ENCODE results near the gene TMEM18.

DNA sequence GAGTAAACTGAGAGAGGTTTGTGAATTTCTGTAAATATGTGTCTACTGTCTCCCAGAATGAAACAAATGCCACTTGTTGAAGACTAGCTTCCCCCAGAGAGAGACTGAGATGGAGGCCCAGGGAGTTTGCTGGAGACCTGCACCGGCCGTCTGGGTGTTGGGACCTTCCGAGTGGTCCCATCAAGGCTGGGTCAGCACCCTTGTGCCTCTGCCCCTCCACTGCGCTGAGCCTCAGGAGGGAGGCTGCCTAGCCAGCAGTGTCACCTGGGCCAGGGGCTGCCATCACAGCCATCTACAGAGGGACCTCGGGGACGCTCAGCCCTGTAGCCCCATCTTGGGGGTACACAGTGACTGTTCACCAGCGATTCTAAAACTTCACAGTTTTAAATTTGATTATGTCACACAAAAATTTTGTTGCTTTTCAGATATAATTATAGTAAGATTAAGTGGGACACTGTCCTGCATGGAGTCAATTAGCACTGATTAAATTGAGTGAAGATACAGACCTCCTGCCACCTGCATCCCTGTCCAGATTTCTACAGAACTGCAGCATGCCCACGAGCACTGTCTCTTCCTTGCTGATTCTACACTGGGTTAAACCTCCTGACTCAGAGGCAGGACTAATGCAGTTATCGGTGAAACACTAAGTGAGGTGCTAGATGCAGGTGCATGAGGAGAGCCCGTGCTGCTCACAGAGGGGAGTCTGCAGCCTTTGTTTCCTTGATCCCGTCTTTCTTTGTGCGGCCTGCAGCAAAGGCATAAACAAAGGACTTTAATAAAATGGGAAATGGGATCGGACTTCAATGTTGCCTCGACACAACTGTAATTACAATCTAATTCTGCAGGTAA lies 50.5 kb downstream of the TMEM18 start:
- TF ChIP-seq, protein P1, sequence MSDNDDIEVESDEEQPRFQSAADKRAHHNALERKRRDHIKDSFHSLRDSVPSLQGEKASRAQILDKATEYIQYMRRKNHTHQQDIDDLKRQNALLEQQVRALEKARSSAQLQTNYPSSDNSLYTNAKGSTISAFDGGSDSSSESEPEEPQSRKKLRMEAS (IDR thresholded peaks at IDR 0.05), result no peak
- TF ChIP-seq, protein P2, sequence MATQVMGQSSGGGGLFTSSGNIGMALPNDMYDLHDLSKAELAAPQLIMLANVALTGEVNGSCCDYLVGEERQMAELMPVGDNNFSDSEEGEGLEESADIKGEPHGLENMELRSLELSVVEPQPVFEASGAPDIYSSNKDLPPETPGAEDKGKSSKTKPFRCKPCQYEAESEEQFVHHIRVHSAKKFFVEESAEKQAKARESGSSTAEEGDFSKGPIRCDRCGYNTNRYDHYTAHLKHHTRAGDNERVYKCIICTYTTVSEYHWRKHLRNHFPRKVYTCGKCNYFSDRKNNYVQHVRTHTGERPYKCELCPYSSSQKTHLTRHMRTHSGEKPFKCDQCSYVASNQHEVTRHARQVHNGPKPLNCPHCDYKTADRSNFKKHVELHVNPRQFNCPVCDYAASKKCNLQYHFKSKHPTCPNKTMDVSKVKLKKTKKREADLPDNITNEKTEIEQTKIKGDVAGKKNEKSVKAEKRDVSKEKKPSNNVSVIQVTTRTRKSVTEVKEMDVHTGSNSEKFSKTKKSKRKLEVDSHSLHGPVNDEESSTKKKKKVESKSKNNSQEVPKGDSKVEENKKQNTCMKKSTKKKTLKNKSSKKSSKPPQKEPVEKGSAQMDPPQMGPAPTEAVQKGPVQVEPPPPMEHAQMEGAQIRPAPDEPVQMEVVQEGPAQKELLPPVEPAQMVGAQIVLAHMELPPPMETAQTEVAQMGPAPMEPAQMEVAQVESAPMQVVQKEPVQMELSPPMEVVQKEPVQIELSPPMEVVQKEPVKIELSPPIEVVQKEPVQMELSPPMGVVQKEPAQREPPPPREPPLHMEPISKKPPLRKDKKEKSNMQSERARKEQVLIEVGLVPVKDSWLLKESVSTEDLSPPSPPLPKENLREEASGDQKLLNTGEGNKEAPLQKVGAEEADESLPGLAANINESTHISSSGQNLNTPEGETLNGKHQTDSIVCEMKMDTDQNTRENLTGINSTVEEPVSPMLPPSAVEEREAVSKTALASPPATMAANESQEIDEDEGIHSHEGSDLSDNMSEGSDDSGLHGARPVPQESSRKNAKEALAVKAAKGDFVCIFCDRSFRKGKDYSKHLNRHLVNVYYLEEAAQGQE (IDR thresholded peaks at IDR 0.05; ENCODE audit: low read depth), result no peak
- no peak for TF ChIP-seq YY1 (IDR thresholded peaks at IDR 0.05; ENCODE audit: low read depth)
- no peak for TF ChIP-seq EP300 (IDR thresholded peaks at IDR 0.05; ENCODE audit: borderline replicate concordance)

Data from Ishikawa (cell line).